HG03575 (cell line): ENCODE measurements around the gene PRCC.

Experiments used
- ATAC-seq: cut with Tn5 transposase; IDR thresholded peaks from one replicate; pipeline ENCODE4 v1.9.1; 2021; ENCODE audit not compliant: unreplicated experiment, insufficient number of reproducible peaks, low FRiP score; ENCODE audit errors: extremely low read depth

The PRCC gene

DNA sequence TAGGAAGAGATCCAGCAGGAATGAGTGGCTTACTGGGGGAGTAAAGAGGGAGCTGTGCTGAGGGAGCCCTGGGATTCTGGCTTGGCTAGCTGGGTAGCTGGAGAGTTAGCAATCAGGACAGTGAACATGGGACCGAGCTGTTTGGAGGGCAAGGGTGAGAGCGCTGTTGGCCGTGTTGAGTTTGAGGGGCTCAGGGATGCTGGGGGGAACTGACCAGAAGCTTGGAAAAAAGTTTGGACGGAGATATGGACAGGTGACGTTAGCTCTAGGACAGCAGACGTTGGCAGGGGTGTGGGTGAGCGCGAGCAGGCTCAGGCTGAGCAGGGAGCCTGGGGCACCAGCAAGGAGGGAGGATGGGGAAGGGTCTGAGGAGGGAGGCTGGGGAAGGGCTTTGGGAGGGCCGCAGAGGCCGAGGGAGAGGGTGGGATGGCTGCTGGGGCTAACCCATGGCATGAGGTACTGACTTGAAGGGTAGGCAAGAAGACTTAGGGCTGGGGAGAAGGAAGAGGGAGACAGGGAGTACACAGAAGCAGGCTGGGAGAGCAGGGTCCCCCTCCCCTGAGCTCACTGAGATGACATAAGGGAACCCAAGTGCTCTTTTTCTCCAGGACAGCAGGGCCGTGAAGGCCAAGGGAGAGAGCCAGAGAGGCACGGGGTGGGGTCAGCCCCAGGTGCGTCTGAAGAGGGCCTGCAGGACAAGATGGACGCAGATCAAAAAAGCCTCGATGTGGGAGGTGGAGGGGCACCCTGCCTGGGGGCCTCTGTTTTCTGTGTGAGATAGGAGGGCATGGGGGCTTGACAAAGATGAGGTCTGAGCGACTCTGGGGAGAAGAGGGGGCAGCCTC, 41.1 kb downstream of the PRCC start:
- ATAC-seq = no peak

GRCh38 chr1:156809281-156809680, 41.9 kb downstream of the PRCC start:
- no peak for ATAC-seq

DNA sequence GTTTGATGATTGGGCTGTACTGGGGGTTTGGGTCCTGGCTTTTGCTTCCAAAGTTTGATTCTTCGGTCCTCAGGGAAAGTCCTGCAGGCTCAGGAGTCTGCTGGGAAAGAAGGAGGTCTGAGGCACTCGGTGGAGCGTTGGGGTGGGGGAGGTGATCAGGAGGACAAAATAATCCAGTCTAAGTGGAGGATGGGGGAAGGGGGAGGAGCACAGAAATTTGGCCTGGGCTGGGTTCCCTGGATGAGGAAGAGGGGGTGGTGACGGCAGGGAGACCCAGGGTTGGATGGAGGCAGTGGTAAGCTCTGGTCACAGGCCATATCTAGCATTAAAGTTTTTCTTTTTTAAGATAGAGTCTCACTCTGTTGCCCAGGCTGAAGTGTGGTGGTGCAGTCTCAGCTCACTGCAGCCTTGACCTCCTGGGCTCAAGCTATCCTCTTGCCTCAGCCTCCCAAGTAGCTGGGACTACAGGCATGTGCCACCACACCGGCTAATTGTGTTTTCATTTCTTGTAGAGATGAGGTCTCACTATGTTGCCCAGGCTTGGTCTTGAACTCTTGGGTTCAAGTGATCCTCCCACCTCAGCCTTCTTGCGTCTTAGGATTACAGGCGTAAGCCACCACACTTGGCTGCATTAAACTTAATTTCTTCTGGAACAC, 42.5 kb downstream of the PRCC start:
- no peak for ATAC-seq

DNA sequence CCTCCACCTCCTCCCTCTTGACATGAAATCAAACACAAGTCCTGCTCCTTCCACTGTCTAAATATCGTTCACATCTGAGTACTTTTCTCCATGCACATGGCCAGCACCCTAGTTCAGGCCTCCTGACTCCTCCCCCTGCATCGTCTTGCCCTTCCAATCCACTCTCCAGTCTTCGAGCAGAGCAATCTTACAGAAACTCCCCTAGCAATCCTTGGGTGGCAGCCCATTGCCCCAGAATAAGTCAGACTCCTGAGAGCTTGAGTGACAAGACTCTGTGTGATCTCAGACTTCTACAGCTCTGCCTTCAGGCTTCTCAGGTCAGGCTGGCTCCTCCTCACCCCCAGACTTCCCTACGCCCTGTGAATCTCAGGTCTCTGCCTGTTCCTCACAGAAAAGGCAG, 43.8 kb downstream of the PRCC start:
- no peak for ATAC-seq

- no peak for ATAC-seq
Measured at GRCh38 chr1:156812293-156812990, 45.1 kb downstream of the PRCC start.

- no peak for ATAC-seq
Measured at GRCh38 chr1:156813298-156813697, 46.0 kb downstream of the PRCC start.

DNA sequence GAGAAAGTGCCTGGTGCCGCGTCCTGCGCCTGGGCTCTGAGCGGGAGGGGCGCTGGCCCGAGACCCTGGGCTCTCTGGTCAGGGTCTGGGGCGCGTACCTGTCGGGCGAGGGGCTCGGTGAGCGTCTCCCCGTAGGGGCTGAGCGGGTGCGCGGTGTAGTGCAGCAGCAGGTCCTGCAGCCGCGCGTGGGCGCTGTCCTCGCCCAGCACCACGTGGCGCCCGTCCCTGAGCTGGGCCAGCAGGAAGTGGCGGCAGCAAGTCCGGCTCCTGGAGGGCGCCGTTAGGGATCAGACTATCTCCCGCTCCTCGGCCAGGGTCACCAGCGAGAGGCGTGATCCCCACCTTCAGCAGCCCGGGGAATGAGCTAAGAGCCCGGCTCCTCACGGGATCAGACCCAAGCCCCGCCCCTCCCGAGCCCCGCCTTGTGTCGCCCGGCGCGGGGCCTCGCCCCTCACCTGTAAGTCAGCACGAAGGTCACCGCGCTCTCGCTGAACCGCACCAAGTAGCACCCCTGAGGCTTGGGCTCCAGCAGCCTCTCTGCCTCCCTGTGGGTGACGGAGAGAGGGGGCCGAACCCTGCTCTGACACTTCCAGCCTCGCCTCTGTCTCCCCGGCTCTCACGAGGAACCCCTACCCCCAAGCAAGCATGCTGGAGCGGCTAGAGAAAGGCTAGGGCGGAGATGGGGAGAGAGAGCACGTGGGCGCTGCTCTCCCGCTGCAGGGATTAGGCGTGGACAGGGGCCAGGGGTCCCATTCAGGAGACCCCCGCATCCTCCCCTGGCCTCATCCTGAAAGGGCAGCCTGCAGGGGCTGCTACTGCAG, 46.6 kb downstream of the PRCC start:
- ATAC-seq = no peak

- no peak for ATAC-seq
Measured at GRCh38 chr1:156814571-156815260, 47.4 kb downstream of the PRCC start.

- ATAC-seq = no peak
Measured at GRCh38 chr1:156815307-156815826, 48.0 kb downstream of the PRCC start.

GRCh38 chr1:156815961-156816422, 48.7 kb downstream of the PRCC start:
- no peak for ATAC-seq

GRCh38 chr1:156816561-156817328, 49.4 kb downstream of the PRCC start, which contains the start of gene SH2D2A:
TSS of gene SH2D2A (minus strand) at chr1:156816848. CDS start at chr1:156816708, 140 bp downstream.
- no peak for ATAC-seq

- no peak for ATAC-seq
Measured at GRCh38 chr1:156821801-156822200, 54.5 kb downstream of the PRCC start.

- ATAC-seq = no peak
Measured at GRCh38 chr1:156822680-156823079, 55.3 kb downstream of the PRCC start.

DNA sequence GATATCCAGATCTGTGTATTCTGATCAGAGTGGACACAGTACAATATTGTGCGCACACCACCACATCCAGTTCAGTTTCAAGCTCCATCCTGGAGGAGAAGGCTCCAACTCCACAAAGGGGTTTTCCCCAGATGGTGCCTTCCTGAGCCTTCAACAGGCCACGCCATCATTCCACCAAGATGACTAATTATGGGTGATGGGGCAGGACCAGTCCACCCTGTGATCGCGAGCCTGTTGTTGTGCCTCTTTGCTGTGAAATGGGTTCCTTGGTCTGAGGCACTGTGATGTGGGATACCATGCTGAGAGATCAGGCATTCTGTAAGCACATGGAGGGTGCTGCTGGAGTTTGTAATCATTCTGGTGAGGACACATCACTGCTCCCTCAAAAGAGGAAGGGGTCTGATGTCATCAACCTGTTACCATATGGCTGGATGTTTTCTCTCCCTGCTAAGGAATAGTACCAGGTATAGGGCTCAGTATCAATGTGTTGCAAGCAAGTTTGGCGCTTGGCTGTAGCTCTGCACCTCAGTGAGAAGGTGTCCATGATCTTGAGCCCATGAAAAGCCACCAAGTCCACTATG, 56.0 kb downstream of the PRCC start:
- no peak for ATAC-seq

DNA sequence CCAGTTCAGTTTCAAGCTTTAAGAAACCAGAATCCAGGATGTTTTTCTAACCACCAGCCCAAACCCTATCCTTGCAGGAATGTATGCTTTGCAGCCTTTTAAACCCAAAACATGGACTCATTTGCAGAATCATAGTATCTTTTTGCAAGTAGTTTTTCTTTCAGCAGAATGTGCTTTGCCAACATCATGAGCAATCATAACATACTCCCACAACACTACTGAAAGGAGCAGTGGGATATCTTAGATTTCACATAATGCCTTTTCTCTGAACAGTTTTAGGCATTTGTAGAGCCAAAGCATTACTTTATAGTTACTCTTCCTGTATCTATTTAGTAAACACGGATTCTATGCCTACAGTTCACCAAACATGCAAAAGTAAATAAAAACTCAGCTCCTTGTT, 59.3 kb downstream of the PRCC start:
- ATAC-seq = no peak

DNA sequence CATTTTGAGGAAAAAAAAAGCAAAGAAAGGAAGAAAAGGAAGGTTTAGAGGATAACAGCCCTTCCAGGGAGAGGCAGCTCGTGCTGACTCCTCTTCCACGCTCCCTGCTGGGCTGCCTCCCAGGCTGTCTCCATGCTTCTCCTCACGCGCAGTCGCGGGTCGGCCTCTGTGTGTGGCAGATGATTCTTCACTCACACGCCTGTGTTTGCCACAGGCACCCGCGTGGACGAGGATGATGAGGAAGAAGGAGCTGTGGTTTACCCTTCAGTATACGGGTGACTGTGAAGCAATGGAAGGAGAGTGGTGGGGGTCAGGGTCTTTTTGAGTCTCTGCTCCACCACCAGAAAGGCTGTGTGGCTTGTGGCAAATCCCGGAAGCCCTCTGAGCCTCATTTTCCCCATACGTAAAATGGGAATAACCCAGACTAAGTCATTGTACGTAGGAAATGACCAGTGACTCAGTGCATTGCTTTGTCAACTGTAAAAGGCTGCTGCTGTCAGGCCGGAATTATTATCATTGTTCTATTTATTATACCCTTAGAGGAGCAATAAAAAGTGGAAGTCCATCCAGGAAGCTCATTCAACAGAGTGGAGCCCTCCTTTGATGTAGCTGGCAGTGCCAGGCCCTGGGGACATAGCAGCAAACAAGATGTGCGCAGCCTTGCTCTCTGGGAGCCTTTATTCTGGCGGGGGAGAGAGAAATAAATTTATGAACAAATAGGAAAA, 61.2 kb downstream of the PRCC start:
- no peak for ATAC-seq

GRCh38 chr1:156832434-156832833, 65.1 kb downstream of the PRCC start:
- no peak for ATAC-seq
